Spinal cord (tissue), 10 donors: ENCODE results near the gene DDB1. TPM values are rescaled to one million over a fixed set of nuclear protein-coding genes. Genes with fewer than 3 reads are reported as not detected.

Experiments used
- DNase-seq, 6 donors: peaks; one replicate each; pipeline versions ENCODE4 v3.0.0 to v3.0.0-alpha.2; 2013 to 2015; ENCODE audit warnings: low spot score in 6 of 6, low read depth in 4 of 6
- H3K27ac ChIP-seq: one replicate; pipeline ENCODE4 v1.5.1; 2013; ENCODE audit warnings: low read depth, low read length, control low read depth
- H3K27me3 ChIP-seq: one replicate; pipeline ENCODE4 v1.6.1; 2013; ENCODE audit warnings: low read length; ENCODE audit not compliant: control insufficient read depth, insufficient read depth
- H3K36me3 ChIP-seq: one replicate; pipeline ENCODE4 v1.6.1; 2013; ENCODE audit warnings: low read length; ENCODE audit not compliant: control insufficient read depth, insufficient read depth
- H3K4me1 ChIP-seq: one replicate; pipeline ENCODE4 v1.6.1; 2013; ENCODE audit warnings: low read length; ENCODE audit not compliant: control insufficient read depth, insufficient read depth
- H3K4me3 ChIP-seq: one replicate; pipeline ENCODE4 v1.5.1; 2013; ENCODE audit warnings: low read depth, low read length, control low read depth
- H3K9me3 ChIP-seq: one replicate; pipeline ENCODE4 v1.6.1; 2013; ENCODE audit warnings: low read length; ENCODE audit not compliant: control insufficient read depth, insufficient read depth
- WGBS: methylation state at CpG from one replicate; pipeline ENCODE4 v1.1.5; 2013; ENCODE audit warnings: missing lambda C conversion rate; ENCODE audit not compliant: insufficient coverage; 5-methylcytosine and 5-hydroxymethylcytosine counted together
- polyA plus RNA-seq, 2 donors: library from polyadenylated mRNA; unstranded; fragments of 120-200 nt; gene quantifications; one replicate each; pipeline ENCODE4 v1.2.1, GENCODE V29; 2013; ENCODE audit not compliant: insufficient read length in 2 of 2
- total RNA-seq, 2 donors: library from RNA; depleted of rRNA in 1 of 2; stranded (reverse); fragments of 120-200 nt in 1 of 2; fragments of >200 nt in 1 of 2; gene quantifications; one replicate each; pipeline versions ENCODE4 v1.2.3 to v1.2.4, GENCODE V29; 2013 to 2014
- donor health status: healthy.

The DDB1 gene
- total and polyA plus RNA-seq, 4 donors, result 162 to 254 (median 177) TPM

- no peak for DNase-seq
- H3K4me3 ChIP-seq, result no peak overlapping the region
- 95% methylated on average over 4 of the region's 4 CpGs for WGBS
- peaks cover 21% of the 10 kb centered on the region for H3K36me3 ChIP-seq
- H3K4me1 ChIP-seq, result peaks cover 18% of the 10 kb centered on the region
- no peak overlapping the region for H3K27ac ChIP-seq
- no peaks in the 10 kb centered on the region for H3K9me3 ChIP-seq
- no peaks in the 10 kb centered on the region for H3K27me3 ChIP-seq
These were observed 3.0 kb downstream of the DDB1 start for GRCh38 chr11:61329871-61330270.

DNA sequence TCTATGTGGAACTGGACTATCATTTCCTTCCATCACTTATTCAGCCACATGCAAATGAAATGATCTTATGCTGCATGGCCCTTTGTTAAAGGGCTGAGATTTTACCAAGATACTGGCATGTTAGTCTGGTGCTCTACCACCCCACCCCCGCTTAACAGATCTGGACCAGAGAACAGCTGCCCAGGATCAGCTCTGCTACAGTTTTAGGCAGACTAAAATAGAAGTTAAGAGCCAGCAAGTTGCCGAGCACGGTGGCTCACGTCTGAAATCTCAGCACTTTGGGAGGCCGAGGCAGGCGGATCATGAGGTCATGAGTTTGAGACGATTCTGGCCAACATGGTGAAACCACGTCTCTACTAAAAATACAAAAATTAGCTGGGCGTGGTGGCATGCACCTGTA, 4.6 kb downstream of the DDB1 start:
- H3K9me3 ChIP-seq, result no peaks in the 10 kb centered on the region
- H3K4me3 ChIP-seq, result no peak overlapping the region
- peaks cover 9% of the 10 kb centered on the region for H3K4me1 ChIP-seq
- no peak for DNase-seq
- peaks cover 27% of the 10 kb centered on the region for H3K36me3 ChIP-seq
- no peak overlapping the region for H3K27ac ChIP-seq
- H3K27me3 ChIP-seq, result no peaks in the 10 kb centered on the region
- WGBS, result 88% methylated on average over 9 of the region's 9 CpGs

DNA sequence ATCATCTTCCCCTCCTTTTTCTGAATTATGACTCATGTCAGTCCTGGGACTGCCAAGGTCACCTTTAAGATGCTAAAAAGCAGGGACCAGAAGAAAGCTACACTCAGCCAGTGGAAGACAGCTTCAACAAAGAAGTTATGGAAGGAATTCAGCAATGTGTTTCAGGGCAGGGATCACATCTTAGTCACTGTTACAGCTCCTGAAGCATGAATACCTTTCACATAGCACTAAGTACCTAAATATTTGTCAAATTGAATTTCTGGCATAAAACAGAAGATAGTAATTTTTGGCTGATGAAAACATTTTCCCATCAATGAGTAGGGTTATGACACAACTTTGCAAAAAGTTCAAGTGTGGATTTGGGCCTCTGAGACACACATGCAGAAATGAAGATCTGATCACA, 5.2 kb downstream of the DDB1 start:
- H3K9me3 ChIP-seq, result no peaks in the 10 kb centered on the region
- no peaks in the 10 kb centered on the region for H3K27me3 ChIP-seq
- H3K4me1 ChIP-seq, result peaks cover 8% of the 10 kb centered on the region
- H3K4me3 ChIP-seq, result no peak overlapping the region
- H3K36me3 ChIP-seq, result peaks cover 29% of the 10 kb centered on the region
- DNase-seq, result no peak
- no peak overlapping the region for H3K27ac ChIP-seq

DNA sequence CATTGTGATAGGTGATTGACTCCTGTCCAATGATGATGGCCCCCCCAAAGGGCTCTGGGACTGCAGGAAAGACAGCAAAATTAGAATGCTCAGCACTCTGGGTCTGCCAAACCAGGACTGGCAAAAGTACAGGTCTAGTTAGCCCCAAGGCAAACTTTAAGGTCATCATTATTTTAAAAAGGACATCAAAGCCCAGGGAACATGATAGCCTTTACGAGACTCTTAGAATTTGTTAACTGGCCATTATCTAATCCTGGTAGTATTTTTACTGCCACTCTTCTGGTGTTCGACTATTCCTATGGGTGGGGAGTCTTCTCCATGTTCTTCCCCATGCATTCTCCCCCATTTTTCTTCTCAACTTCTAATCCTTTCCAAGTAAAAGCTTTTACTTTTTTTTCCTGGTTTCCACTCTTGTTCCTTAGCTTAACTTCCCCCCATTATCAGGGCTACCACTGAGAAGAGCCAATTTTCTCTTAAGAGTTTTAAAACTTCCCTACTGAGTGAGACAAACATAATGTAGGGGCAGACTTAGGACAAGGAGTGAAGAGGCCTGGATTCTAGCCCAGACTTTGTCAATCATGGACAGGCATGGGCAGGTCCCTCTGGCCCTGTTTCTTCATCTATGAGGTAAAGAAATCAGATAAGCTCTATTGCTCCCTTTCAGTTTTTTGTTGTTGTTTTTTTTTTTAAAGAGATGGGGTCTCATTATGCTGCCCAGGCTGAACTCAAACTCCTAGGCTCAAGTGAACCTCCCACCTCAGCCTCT, 7.1 kb downstream of the DDB1 start:
- peaks cover 3% of the 10 kb centered on the region for H3K4me1 ChIP-seq
- H3K36me3 ChIP-seq, result peaks cover 42% of the 10 kb centered on the region
- DNase-seq, result peak in 2 of 6 donors; percentile 19 to 69
- no peak overlapping the region for H3K27ac ChIP-seq
- WGBS, result no CpG with 5 or more reads among the region's 2 CpGs
- no peaks in the 10 kb centered on the region for H3K27me3 ChIP-seq
- no peak overlapping the region for H3K4me3 ChIP-seq
- no peaks in the 10 kb centered on the region for H3K9me3 ChIP-seq

- peaks cover 79% of the 10 kb centered on the region for H3K36me3 ChIP-seq
- no peak overlapping the region for H3K4me3 ChIP-seq
- no peak for DNase-seq
- no peaks in the 10 kb centered on the region for H3K9me3 ChIP-seq
- H3K4me1 ChIP-seq, result no peaks in the 10 kb centered on the region
- H3K27ac ChIP-seq, result no peak overlapping the region
- 100% methylated on average over 1 of the region's 2 CpGs for WGBS
- H3K27me3 ChIP-seq, result no peaks in the 10 kb centered on the region
These were observed 17.6 kb downstream of the DDB1 start for GRCh38 chr11:61315260-61315659.

- no peak overlapping the region for H3K27ac ChIP-seq
- H3K9me3 ChIP-seq, result no peaks in the 10 kb centered on the region
- peaks cover 85% of the 10 kb centered on the region for H3K36me3 ChIP-seq
- no peak for DNase-seq
- WGBS, result 95% methylated on average over 4 of the region's 8 CpGs
- no peak overlapping the region for H3K4me3 ChIP-seq
- H3K4me1 ChIP-seq, result no peaks in the 10 kb centered on the region
- H3K27me3 ChIP-seq, result no peaks in the 10 kb centered on the region
These were observed 22.2 kb downstream of the DDB1 start for GRCh38 chr11:61310749-61311148.

GRCh38 chr11:61309739-61310138, 23.2 kb downstream of the DDB1 start:
- peaks cover 87% of the 10 kb centered on the region for H3K36me3 ChIP-seq
- no peaks in the 10 kb centered on the region for H3K9me3 ChIP-seq
- H3K27me3 ChIP-seq, result no peaks in the 10 kb centered on the region
- H3K4me1 ChIP-seq, result no peaks in the 10 kb centered on the region
- no peak overlapping the region for H3K4me3 ChIP-seq
- WGBS, result 93% methylated on average over 5 of the region's 7 CpGs
- no peak for DNase-seq
- H3K27ac ChIP-seq, result no peak overlapping the region

- no CpG with 5 or more reads among the region's 4 CpGs for WGBS
- Histone ChIP-seq H3K27ac (no peak overlapping the region), H3K4me1 (no peaks in the 10 kb centered on the region), H3K9me3 (no peaks in the 10 kb centered on the region), H3K36me3 (peaks cover 88% of the 10 kb centered on the region), H3K4me3 (no peak overlapping the region), H3K27me3 (no peaks in the 10 kb centered on the region)
- no peak for DNase-seq
These were observed 23.8 kb downstream of the DDB1 start for GRCh38 chr11:61309141-61309540.

- no peak for DNase-seq
- no peaks in the 10 kb centered on the region for H3K4me1 ChIP-seq
- no peak overlapping the region for H3K27ac ChIP-seq
- no peaks in the 10 kb centered on the region for H3K27me3 ChIP-seq
- no peak overlapping the region for H3K4me3 ChIP-seq
- no peaks in the 10 kb centered on the region for H3K9me3 ChIP-seq
- whole genome bisulfite sequencing, result 89% methylated on average over 1 of the region's 1 CpG
- peaks cover 88% of the 10 kb centered on the region for H3K36me3 ChIP-seq
These were observed 25.6 kb downstream of the DDB1 start for GRCh38 chr11:61307354-61307753.

DNA sequence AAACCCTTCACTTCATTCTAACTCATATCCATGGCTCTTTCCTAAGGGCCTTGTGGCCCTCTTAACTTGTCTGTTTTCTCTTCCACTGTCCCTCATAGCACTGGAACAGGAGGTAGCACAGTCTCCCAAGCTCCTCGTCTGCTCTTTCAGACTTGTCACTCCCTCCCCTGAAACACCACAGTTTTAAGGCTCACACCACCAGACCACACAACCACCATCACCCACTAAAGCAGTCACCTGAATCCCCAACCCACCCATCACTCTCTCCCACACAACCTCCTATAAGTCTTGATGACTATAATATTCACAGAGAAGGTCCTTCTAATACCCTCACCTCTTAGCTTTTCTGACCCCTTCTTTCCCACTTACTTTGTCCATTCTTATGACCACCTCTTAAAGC, 26.7 kb downstream of the DDB1 start:
- Histone ChIP-seq H3K27me3 (no peaks in the 10 kb centered on the region), H3K9me3 (no peaks in the 10 kb centered on the region), H3K27ac (no peak overlapping the region), H3K4me1 (no peaks in the 10 kb centered on the region), H3K4me3 (no peak overlapping the region), H3K36me3 (peaks cover 88% of the 10 kb centered on the region)
- 93% methylated on average over 1 of the region's 1 CpG for WGBS
- DNase-seq, result no peak
